Glutamatergic neuron (in vitro differentiated cells): ENCODE data around the gene SIGLEC5. TPM values are rescaled to one million over a fixed set of nuclear protein-coding genes. Genes with fewer than 3 reads are reported as not detected.

Experiments used
- DNase-seq: peaks from one replicate; pipeline ENCODE4 v3.0.0; 2022
- H3K27ac Mint-ChIP-seq: one replicate; pipeline ENCODE4 v1.8.0; 2020; ENCODE audit warnings: mild to moderate bottlenecking, mixed read lengths, inconsistent platforms; ENCODE audit not compliant: unreplicated experiment
- H3K27me3 Mint-ChIP-seq: one replicate; pipeline ENCODE4 v1.8.0; 2020; ENCODE audit warnings: mild to moderate bottlenecking, moderate library complexity, mixed read lengths, inconsistent platforms; ENCODE audit not compliant: unreplicated experiment
- H3K36me3 Mint-ChIP-seq: one replicate; pipeline ENCODE4 v1.8.0; 2020; ENCODE audit warnings: mild to moderate bottlenecking, mixed read lengths, inconsistent platforms; ENCODE audit not compliant: unreplicated experiment
- H3K4me1 Mint-ChIP-seq: one replicate; pipeline ENCODE4 v1.8.0; 2020; ENCODE audit warnings: mild to moderate bottlenecking, low read depth, mixed read lengths, inconsistent platforms; ENCODE audit not compliant: unreplicated experiment
- H3K4me3 Mint-ChIP-seq: one replicate; pipeline ENCODE4 v1.8.0; 2020; ENCODE audit warnings: mild to moderate bottlenecking, mixed read lengths, inconsistent platforms; ENCODE audit not compliant: unreplicated experiment
- H3K9me3 Mint-ChIP-seq: one replicate; pipeline ENCODE4 v1.8.0; 2020; ENCODE audit warnings: mild to moderate bottlenecking, moderate library complexity, mixed read lengths, inconsistent platforms; ENCODE audit not compliant: unreplicated experiment
- total RNA-seq: library from RNA; stranded (reverse); fragmentation: NEBNext Ultra II Directional; extraction: Animal tissue kit (Norgen Biotek cat#: 25700); gene quantifications from one replicate; pipeline ENCODE4 v1.2.1, GENCODE V29; 2021; ENCODE audit not compliant: unreplicated experiment
- TF ChIP-seq, protein P1 (sequence below): fragments of 200-600 bp; sonication (generic); IDR thresholded peaks from one replicate; pipeline ENCODE4 v1.5.0; 2021; ENCODE audit not compliant: partially characterized antibody, unreplicated experiment

SIGLEC5 gene
- total RNA-seq, 1 donor from 2014 or later: not detected

DNA sequence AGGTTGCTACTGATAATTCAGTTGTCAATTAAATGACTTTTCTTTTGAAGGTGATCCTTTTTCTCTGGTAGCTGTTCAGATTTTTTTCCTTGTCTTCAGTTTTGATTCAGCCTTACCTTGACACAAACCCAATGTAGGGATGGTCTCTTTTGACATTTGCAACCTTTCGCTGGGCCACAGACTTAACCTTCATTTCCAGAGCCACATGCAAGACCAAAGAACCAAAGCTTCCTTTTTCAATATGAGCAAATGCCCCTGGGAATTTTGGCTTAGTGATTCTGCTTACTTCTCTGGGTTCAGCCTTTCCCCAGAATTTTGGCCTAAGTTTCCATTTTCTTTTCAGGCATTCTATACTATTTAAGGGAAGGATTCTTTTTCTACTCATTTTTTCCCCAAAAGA, 19.6 kb downstream of the SIGLEC5 start:
- Mint-ChIP-seq H3K36me3 (no peaks in the 10 kb centered on the region), H3K27me3 (no peaks in the 10 kb centered on the region), H3K4me1 (no peaks in the 10 kb centered on the region), H3K27ac (no peak overlapping the region), H3K4me3 (no peak overlapping the region), H3K9me3 (peaks cover 8% of the 10 kb centered on the region)
- no peak for DNase-seq
- TF ChIP-seq, protein P1, sequence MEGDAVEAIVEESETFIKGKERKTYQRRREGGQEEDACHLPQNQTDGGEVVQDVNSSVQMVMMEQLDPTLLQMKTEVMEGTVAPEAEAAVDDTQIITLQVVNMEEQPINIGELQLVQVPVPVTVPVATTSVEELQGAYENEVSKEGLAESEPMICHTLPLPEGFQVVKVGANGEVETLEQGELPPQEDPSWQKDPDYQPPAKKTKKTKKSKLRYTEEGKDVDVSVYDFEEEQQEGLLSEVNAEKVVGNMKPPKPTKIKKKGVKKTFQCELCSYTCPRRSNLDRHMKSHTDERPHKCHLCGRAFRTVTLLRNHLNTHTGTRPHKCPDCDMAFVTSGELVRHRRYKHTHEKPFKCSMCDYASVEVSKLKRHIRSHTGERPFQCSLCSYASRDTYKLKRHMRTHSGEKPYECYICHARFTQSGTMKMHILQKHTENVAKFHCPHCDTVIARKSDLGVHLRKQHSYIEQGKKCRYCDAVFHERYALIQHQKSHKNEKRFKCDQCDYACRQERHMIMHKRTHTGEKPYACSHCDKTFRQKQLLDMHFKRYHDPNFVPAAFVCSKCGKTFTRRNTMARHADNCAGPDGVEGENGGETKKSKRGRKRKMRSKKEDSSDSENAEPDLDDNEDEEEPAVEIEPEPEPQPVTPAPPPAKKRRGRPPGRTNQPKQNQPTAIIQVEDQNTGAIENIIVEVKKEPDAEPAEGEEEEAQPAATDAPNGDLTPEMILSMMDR: no peak

DNA sequence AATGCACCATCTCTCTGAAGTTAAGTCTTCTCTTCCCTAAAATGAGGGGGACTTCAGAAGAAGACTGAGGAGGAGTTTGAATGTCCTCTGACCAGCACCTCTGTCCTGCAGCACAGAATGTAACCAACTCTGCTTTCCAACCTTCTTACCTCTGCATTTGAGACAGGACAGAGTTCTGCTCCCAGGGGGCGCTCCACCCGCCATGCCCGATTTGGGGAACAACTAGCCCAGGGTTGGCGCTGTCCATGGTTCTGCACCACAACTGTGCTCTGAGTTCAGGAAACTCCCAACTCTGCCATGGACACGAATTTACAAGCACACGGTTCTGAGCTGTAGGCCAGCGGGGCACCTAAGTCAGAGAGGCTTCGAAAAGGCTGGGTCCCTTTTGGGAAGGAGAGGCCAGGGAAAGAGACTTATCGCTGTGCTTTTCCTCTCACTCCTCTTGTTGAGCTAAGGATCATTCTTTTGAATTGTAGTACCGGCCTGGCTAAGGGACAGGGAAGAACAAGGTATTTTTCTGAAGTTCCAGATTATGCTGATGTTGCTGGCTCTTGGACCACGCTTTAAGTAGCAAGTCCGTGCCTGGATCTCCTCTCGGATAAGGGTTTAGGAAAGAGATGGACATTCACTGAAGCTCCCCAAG, 22.2 kb downstream of the SIGLEC5 start:
- peaks cover 3% of the 10 kb centered on the region for H3K27me3 Mint-ChIP-seq
- DNase-seq: peak; percentile 45
- peaks cover 1% of the 10 kb centered on the region for H3K9me3 Mint-ChIP-seq
- H3K4me1 Mint-ChIP-seq: no peaks in the 10 kb centered on the region
- no peak overlapping the region for H3K4me3 Mint-ChIP-seq
- TF ChIP-seq, protein P1: peak; percentile 24
- H3K27ac Mint-ChIP-seq: no peak overlapping the region
- H3K36me3 Mint-ChIP-seq: peaks cover 4% of the 10 kb centered on the region

DNA sequence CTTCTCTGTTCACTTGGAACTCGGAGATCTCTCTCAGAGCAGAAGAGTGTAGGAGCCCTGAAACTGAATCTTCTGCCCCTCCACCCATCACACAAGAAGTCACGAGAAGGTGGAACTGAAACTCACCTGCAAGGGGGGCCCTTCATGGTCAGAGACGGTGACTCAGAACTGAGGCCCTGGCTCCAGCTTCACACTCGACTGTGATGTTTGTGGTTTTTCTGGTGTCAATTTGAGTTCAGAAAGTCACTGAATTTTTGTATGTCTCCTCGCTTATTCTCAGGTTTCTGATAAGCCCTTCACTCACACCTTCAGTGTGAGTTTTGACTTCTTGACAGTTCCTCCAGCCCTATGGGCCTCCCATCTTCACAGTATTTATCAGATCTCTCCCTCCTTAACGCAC, 23.1 kb downstream of the SIGLEC5 start:
- Mint-ChIP-seq H3K9me3 (peaks cover 3% of the 10 kb centered on the region), H3K27ac (no peak overlapping the region), H3K4me3 (no peak overlapping the region), H3K27me3 (peaks cover 10% of the 10 kb centered on the region), H3K36me3 (peaks cover 6% of the 10 kb centered on the region), H3K4me1 (no peaks in the 10 kb centered on the region)
- TF ChIP-seq, protein P1: no peak
- no peak for DNase-seq

GRCh38 chr19:51602189-51602854, 27.9 kb downstream of the SIGLEC5 start:
- peaks cover 6% of the 10 kb centered on the region for H3K36me3 Mint-ChIP-seq
- no peak overlapping the region for H3K27ac Mint-ChIP-seq
- no peak overlapping the region for H3K4me3 Mint-ChIP-seq
- H3K4me1 Mint-ChIP-seq: no peaks in the 10 kb centered on the region
- peaks cover 1% of the 10 kb centered on the region for H3K9me3 Mint-ChIP-seq
- peaks cover 11% of the 10 kb centered on the region for H3K27me3 Mint-ChIP-seq
- TF ChIP-seq, protein P1: no peak
- DNase-seq: no peak

DNA sequence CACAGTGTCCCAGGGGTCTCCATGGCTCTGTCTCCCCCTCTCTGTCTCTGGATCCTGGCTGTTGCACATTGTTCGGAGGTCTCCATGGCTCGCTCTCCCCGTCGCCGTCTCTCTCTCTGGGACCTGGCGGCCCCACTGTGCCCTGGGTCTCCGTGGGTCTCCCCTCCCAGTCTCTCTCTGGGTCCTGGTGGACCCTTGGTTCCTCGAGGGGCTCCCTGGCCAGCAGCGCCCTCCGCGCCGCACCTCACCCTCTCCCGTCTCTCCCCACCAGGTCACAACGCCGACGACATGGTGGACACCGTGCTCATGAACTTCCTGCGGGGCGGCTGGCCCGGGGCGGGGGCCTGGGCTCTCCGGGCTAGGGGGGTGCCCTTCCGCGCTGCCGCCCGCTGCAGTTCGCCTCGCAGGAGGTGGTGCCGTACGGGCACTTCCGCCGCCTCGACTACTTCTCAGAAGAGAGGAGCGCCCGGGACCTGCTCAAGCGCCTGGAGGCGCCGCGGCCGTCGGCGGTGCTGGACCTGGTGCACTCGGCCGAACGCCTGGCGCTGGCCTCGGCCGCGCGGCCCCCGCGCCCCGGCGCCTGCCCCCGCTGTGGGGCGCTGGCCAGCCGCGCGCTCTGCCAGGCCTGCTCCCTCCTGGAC, 29.1 kb downstream of the SIGLEC5 start:
- H3K4me1 Mint-ChIP-seq: no peaks in the 10 kb centered on the region

More for the DNA sequence above, 29.1 kb downstream of the SIGLEC5 start:
- peaks cover 11% of the 10 kb centered on the region for H3K27me3 Mint-ChIP-seq
- peaks cover 1% of the 10 kb centered on the region for H3K9me3 Mint-ChIP-seq
- no peak for DNase-seq
- no peak overlapping the region for H3K27ac Mint-ChIP-seq
- TF ChIP-seq, protein P1: no peak
- H3K4me3 Mint-ChIP-seq: no peak overlapping the region
- H3K36me3 Mint-ChIP-seq: peaks cover 11% of the 10 kb centered on the region
